WTC11 (cell line): ENCODE data around the gene COLQ. TPM values are rescaled to one million over a fixed set of nuclear protein-coding genes. Genes with fewer than 3 reads are reported as not detected.

ENCODE experiments used
- ATAC-seq: fragments of 200-7000 bp; cut with Tn5 transposase; 2 replicates; pipeline ENCODE4 v1.10.0; 2021; ENCODE audit warnings: mild to moderate bottlenecking, moderate library complexity
- CTCF ChIA-PET: fragments of 300-600 bp; sonication (Branson Sonifier 250); formaldehyde crosslinking; loops from one replicate; lab custom pipeline; 2021; ENCODE audit warnings: antibody characterized with exemption; lab: Charles Lee
- POLR2A ChIA-PET: fragments of 350-600 bp; sonication (Branson Sonifier 250); formaldehyde crosslinking; loops from one replicate; lab custom pipeline; 2021; ENCODE audit warnings: antibody characterized with exemption; lab: Charles Lee
- DNase-seq: peaks from one replicate; pipeline ENCODE4 v3.0.0; 2021; ENCODE audit warnings: low spot score
- H3K27ac Mint-ChIP-seq: 2 replicates; pipeline ENCODE4 v1.8.0; 2021; ENCODE audit warnings: mixed read lengths
- H3K27me3 Mint-ChIP-seq: 2 replicates; pipeline ENCODE4 v1.8.0; 2021; ENCODE audit warnings: low read depth, mild to moderate bottlenecking, moderate library complexity, mixed read lengths
- H3K36me3 Mint-ChIP-seq: 2 replicates; pipeline ENCODE4 v1.8.0; 2021; ENCODE audit warnings: mixed read lengths
- H3K4me1 Mint-ChIP-seq: 2 replicates; pipeline ENCODE4 v1.8.0; 2022; ENCODE audit warnings: mixed read lengths
- H3K4me3 Mint-ChIP-seq: 2 replicates; pipeline ENCODE4 v1.8.0; 2021; ENCODE audit warnings: mild to moderate bottlenecking, moderate library complexity, mixed read lengths
- H3K9me3 Mint-ChIP-seq: 2 replicates; pipeline ENCODE4 v1.8.0; 2021; ENCODE audit warnings: mixed read lengths
- AFF4 ChIP-seq: sonication (generic); formaldehyde crosslinking; IDR thresholded peaks from 2 replicates; pipeline ENCODE4 v1.8.1; 2023; ENCODE audit warnings: mild to moderate bottlenecking, missing genetic modification reagents, borderline replicate concordance
- CREM ChIP-seq: sonication (generic); formaldehyde crosslinking; IDR thresholded peaks from 2 replicates; pipeline ENCODE4 v1.8.1; 2022; ENCODE audit warnings: mild to moderate bottlenecking, missing genetic modification reagents, moderate library complexity
- ETV6 ChIP-seq: sonication (generic); formaldehyde crosslinking; IDR thresholded peaks from 2 replicates; pipeline ENCODE4 v1.8.1; 2022; ENCODE audit warnings: mild to moderate bottlenecking, missing genetic modification reagents
- IRF1 ChIP-seq: sonication (generic); formaldehyde crosslinking; IDR thresholded peaks from 2 replicates; pipeline ENCODE4 v1.8.0; 2023; ENCODE audit warnings: missing genetic modification reagents
- TCF7 ChIP-seq: sonication (generic); formaldehyde crosslinking; IDR thresholded peaks from 2 replicates; pipeline ENCODE4 v1.8.0; 2022; ENCODE audit warnings: mild to moderate bottlenecking, low read depth, missing genetic modification reagents, moderate library complexity
- TEAD1 ChIP-seq: sonication (generic); formaldehyde crosslinking; IDR thresholded peaks from 2 replicates; pipeline ENCODE4 v1.8.0; 2022; ENCODE audit warnings: mild to moderate bottlenecking, missing genetic modification reagents
- TP53 ChIP-seq: sonication (generic); formaldehyde crosslinking; IDR thresholded peaks from 2 replicates; pipeline ENCODE4 v1.8.1; 2023; ENCODE audit warnings: mild to moderate bottlenecking, missing genetic modification reagents
- ZMAT4 ChIP-seq: fragments of 250-450 bp; sonication (Bioruptor Pico); IDR thresholded peaks from 2 replicates; pipeline ENCODE4 v1.9.0; 2021; ENCODE audit warnings: mild to moderate bottlenecking
- ZNF138 ChIP-seq: sonication (generic); formaldehyde crosslinking; conservative IDR thresholded peaks from 2 replicates; pipeline ENCODE4 v1.8.1; 2022; ENCODE audit warnings: mild to moderate bottlenecking, moderate library complexity, missing genetic modification reagents
- ZNF423 ChIP-seq: fragments of 250-450 bp; sonication (Bioruptor Pico); IDR thresholded peaks from 2 replicates; pipeline ENCODE4 v2.1.2; 2022; ENCODE audit warnings: mild to moderate bottlenecking, moderate library complexity
- ZNF512 ChIP-seq: sonication (generic); formaldehyde crosslinking; IDR thresholded peaks from 2 replicates; pipeline ENCODE4 v1.8.1; 2022; ENCODE audit warnings: missing genetic modification reagents, borderline replicate concordance
- total RNA-seq: library from RNA; stranded (reverse); gene quantifications from 3 replicates; pipeline ENCODE4 v1.2.3, GENCODE V29; 2021
- TF ChIP-seq, protein P1 (sequence below): sonication (generic); formaldehyde crosslinking; conservative IDR thresholded peaks from 2 replicates; pipeline ENCODE4 v1.8.1; 2023; ENCODE audit warnings: mild to moderate bottlenecking, low read depth, missing genetic modification reagents, moderate library complexity
- TF ChIP-seq, protein P2 (sequence below): sonication (generic); formaldehyde crosslinking; IDR thresholded peaks from 2 replicates; pipeline ENCODE4 v1.8.0; 2023; ENCODE audit warnings: missing genetic modification reagents, mild to moderate bottlenecking, borderline replicate concordance
- TF ChIP-seq, protein P3 (sequence below): fragments of 250-450 bp; sonication (Bioruptor Pico); IDR thresholded peaks from 2 replicates; pipeline ENCODE4 v1.8.0; 2021; ENCODE audit warnings: mild to moderate bottlenecking
- TF ChIP-seq, protein P4 (sequence below): sonication (generic); formaldehyde crosslinking; IDR thresholded peaks from 2 replicates; pipeline ENCODE4 v1.8.0; 2022; ENCODE audit warnings: mild to moderate bottlenecking, missing genetic modification reagents

COLQ gene
- total RNA-seq, 1 experiment from 2014 or later = 2.2 TPM

DNA sequence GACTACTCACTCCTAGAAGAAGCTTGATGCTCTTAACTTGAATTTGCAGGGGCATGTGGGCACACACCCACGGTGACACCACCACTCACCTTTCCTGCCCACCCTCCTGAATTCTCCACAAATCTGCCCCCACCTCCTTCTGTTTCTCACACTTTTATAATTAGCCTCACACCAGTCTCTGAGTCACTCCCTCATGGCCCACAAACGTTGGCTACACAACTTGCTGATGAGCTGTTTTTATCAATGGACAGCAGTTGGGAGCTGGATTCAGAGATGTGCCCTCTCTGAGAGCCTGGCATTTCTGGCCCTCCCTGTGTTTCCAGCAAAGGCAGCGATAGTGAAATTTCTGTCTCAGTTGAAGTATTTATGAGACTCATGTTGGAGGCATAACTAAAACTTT, 1.3 kb downstream of the COLQ start:
- H3K36me3 Mint-ChIP-seq = no peaks in the 10 kb centered on the region
- H3K4me3 Mint-ChIP-seq = no peak overlapping the region
- ATAC-seq (no peak), DNase-seq (no peak)
- TF ChIP-seq ZNF138 (CRISPR knock-in tag) = no peak
- TF ChIP-seq, protein P1, sequence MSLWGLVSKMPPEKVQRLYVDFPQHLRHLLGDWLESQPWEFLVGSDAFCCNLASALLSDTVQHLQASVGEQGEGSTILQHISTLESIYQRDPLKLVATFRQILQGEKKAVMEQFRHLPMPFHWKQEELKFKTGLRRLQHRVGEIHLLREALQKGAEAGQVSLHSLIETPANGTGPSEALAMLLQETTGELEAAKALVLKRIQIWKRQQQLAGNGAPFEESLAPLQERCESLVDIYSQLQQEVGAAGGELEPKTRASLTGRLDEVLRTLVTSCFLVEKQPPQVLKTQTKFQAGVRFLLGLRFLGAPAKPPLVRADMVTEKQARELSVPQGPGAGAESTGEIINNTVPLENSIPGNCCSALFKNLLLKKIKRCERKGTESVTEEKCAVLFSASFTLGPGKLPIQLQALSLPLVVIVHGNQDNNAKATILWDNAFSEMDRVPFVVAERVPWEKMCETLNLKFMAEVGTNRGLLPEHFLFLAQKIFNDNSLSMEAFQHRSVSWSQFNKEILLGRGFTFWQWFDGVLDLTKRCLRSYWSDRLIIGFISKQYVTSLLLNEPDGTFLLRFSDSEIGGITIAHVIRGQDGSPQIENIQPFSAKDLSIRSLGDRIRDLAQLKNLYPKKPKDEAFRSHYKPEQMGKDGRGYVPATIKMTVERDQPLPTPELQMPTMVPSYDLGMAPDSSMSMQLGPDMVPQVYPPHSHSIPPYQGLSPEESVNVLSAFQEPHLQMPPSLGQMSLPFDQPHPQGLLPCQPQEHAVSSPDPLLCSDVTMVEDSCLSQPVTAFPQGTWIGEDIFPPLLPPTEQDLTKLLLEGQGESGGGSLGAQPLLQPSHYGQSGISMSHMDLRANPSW (CRISPR knock-in tag) = no peak
- TF ChIP-seq, protein P2, sequence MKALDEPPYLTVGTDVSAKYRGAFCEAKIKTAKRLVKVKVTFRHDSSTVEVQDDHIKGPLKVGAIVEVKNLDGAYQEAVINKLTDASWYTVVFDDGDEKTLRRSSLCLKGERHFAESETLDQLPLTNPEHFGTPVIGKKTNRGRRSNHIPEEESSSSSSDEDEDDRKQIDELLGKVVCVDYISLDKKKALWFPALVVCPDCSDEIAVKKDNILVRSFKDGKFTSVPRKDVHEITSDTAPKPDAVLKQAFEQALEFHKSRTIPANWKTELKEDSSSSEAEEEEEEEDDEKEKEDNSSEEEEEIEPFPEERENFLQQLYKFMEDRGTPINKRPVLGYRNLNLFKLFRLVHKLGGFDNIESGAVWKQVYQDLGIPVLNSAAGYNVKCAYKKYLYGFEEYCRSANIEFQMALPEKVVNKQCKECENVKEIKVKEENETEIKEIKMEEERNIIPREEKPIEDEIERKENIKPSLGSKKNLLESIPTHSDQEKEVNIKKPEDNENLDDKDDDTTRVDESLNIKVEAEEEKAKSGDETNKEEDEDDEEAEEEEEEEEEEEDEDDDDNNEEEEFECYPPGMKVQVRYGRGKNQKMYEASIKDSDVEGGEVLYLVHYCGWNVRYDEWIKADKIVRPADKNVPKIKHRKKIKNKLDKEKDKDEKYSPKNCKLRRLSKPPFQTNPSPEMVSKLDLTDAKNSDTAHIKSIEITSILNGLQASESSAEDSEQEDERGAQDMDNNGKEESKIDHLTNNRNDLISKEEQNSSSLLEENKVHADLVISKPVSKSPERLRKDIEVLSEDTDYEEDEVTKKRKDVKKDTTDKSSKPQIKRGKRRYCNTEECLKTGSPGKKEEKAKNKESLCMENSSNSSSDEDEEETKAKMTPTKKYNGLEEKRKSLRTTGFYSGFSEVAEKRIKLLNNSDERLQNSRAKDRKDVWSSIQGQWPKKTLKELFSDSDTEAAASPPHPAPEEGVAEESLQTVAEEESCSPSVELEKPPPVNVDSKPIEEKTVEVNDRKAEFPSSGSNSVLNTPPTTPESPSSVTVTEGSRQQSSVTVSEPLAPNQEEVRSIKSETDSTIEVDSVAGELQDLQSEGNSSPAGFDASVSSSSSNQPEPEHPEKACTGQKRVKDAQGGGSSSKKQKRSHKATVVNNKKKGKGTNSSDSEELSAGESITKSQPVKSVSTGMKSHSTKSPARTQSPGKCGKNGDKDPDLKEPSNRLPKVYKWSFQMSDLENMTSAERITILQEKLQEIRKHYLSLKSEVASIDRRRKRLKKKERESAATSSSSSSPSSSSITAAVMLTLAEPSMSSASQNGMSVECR = no peak
- TF ChIP-seq ZNF423 (CRISPR knock-in tag) = no peak
- no peak for TF ChIP-seq ZMAT4 (CRISPR knock-in tag)
- no peak for TF ChIP-seq IRF1 (CRISPR knock-in tag)
- TF ChIP-seq, protein P3, sequence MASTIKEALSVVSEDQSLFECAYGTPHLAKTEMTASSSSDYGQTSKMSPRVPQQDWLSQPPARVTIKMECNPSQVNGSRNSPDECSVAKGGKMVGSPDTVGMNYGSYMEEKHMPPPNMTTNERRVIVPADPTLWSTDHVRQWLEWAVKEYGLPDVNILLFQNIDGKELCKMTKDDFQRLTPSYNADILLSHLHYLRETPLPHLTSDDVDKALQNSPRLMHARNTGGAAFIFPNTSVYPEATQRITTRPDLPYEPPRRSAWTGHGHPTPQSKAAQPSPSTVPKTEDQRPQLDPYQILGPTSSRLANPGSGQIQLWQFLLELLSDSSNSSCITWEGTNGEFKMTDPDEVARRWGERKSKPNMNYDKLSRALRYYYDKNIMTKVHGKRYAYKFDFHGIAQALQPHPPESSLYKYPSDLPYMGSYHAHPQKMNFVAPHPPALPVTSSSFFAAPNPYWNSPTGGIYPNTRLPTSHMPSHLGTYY (CRISPR knock-in tag) = no peak
- no peak for TF ChIP-seq CREM (CRISPR knock-in tag)
- no peak for TF ChIP-seq TCF7 (CRISPR knock-in tag)
- TF ChIP-seq AFF4 (CRISPR knock-in tag) = no peak
- TF ChIP-seq TEAD1 = no peak
- no peak for TF ChIP-seq TP53
- no peak for TF ChIP-seq ZNF512 (CRISPR knock-in tag)
- TF ChIP-seq, protein P4, sequence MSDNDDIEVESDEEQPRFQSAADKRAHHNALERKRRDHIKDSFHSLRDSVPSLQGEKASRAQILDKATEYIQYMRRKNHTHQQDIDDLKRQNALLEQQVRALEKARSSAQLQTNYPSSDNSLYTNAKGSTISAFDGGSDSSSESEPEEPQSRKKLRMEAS (CRISPR knock-in tag) = no peak
- no peak for TF ChIP-seq ETV6 (CRISPR knock-in tag)
- CTCF ChIA-PET = interaction anchor here (0.8 to 1.0 kb wide), 2 partner anchors 13 to 314 kb away, joined by 3 to 4 read pairs; partner anchors contain the start of gene CAPN7
- no peaks in the 10 kb centered on the region for H3K9me3 Mint-ChIP-seq
- H3K4me1 Mint-ChIP-seq = peaks cover 19% of the 10 kb centered on the region
- H3K27ac Mint-ChIP-seq = no peak overlapping the region
- POLR2A ChIA-PET = no interaction called here
- H3K27me3 Mint-ChIP-seq = peaks cover 33% of the 10 kb centered on the region
